K562 (cell line): Measurements from ENCODE around the gene INTS1. TPM values are rescaled to one million over a fixed set of nuclear protein-coding genes. Genes with fewer than 3 reads are reported as not detected.

Source experiments
- BACH1 ChIP-seq: fragments of 200-800 bp; sonication (Bioruptor generic); IDR thresholded peaks from 2 replicates; pipeline ENCODE4 v1.6.1; 2016; ENCODE audit warnings: missing genetic modification characterization, missing compliant biosample characterization
- CUX1 ChIP-seq: fragments of 200-800 bp; sonication (Bioruptor generic); IDR thresholded peaks from 2 replicates; pipeline ENCODE4 v1.6.1; 2016; ENCODE audit warnings: missing genetic modification characterization, missing compliant biosample characterization
- IRF1 ChIP-seq: sonication (generic); formaldehyde crosslinking; IDR thresholded peaks from 2 replicates; pipeline ENCODE4 v1.8.0; 2022; ENCODE audit warnings: missing genetic modification reagents, mild to moderate bottlenecking, borderline replicate concordance
- TARDBP ChIP-seq: fragments of 450-650 bp; IDR thresholded peaks from 2 replicates; pipeline ENCODE4 v1.6.1; 2016
- THRB ChIP-seq: fragments of 450-650 bp; formaldehyde crosslinking; conservative IDR thresholded peaks from 2 replicates; pipeline ENCODE4 v1.4.0; 2022; ENCODE audit warnings: mild to moderate bottlenecking, missing genetic modification characterization
- ZNF830 ChIP-seq: fragments of 250-450 bp; sonication (Bioruptor Pico); IDR thresholded peaks from 2 replicates; pipeline ENCODE4 v1.5.0; 2021; ENCODE audit warnings: mild to moderate bottlenecking
- polyA plus RNA-seq, 8 experiments: library from polyadenylated mRNA; depleted of rRNA in 4 of 8; stranded (reverse) in 5 of 8; unstranded in 3 of 8; fragments of >200 nt; fragmentation: Nextera tagmentation in 2 of 8; fragmentation: Illumina TruSeq in 1 of 8; extraction: Ambion mirVana in 2 of 8; extraction: Trizol in 1 of 8; gene quantifications; 2 replicates each; pipeline versions ENCODE4 v1.2.1 to v1.2.3, GENCODE V29; 2011 to 2014; ENCODE audit warnings: inconsistent platforms in 1 of 8, missing spikeins in 1 of 8
- total RNA-seq, 7 experiments: library from RNA; depleted of rRNA in 6 of 7; stranded (reverse); fragments of >200 nt in 6 of 7; fragmentation: Illumina TruSeq in 2 of 7; extraction: Trizol in 2 of 7; gene quantifications; 2 replicates each; pipeline versions ENCODE4 v1.2.1 to v1.2.3, GENCODE V29; 2011 to 2021; ENCODE audit warnings: low replicate concordance in 1 of 7
- TF ChIP-seq, protein P1 (sequence below): fragments of 450-650 bp; IDR thresholded peaks from 2 replicates; pipeline ENCODE4 v1.7.1; 2018; ENCODE audit warnings: mild to moderate bottlenecking, low read depth; ENCODE audit not compliant: partially characterized antibody
- TF ChIP-seq, protein P2 (sequence below): fragments of 450-650 bp; IDR thresholded peaks from 2 replicates; pipeline ENCODE4 v1.6.1; 2016
- TF ChIP-seq, protein P3 (sequence below): fragments of 150-350 bp; IDR thresholded peaks from 2 replicates; pipeline ENCODE4 v1.6.1; 2014; ENCODE audit warnings: low read depth, mild to moderate bottlenecking, low read length, borderline replicate concordance

INTS1 gene
- total and polyA plus RNA-seq, 9 of the 15 experiments (the other 6 are each of a cell fraction or from before 2014, with no cell fraction given) = 0.34 to 119 (median 18.5) TPM

- TF ChIP-seq, protein P1, sequence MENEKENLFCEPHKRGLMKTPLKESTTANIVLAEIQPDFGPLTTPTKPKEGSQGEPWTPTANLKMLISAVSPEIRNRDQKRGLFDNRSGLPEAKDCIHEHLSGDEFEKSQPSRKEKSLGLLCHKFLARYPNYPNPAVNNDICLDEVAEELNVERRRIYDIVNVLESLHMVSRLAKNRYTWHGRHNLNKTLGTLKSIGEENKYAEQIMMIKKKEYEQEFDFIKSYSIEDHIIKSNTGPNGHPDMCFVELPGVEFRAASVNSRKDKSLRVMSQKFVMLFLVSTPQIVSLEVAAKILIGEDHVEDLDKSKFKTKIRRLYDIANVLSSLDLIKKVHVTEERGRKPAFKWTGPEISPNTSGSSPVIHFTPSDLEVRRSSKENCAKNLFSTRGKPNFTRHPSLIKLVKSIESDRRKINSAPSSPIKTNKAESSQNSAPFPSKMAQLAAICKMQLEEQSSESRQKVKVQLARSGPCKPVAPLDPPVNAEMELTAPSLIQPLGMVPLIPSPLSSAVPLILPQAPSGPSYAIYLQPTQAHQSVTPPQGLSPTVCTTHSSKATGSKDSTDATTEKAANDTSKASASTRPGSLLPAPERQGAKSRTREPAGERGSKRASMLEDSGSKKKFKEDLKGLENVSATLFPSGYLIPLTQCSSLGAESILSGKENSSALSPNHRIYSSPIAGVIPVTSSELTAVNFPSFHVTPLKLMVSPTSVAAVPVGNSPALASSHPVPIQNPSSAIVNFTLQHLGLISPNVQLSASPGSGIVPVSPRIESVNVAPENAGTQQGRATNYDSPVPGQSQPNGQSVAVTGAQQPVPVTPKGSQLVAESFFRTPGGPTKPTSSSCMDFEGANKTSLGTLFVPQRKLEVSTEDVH = no peak
- TF ChIP-seq THRB (CRISPR knock-in tag) (no peak), TARDBP (no peak), CUX1 (no peak), IRF1 (CRISPR knock-in tag) (no peak), ZNF830 (no peak), BACH1 (tag) (peak; percentile 83)
- TF ChIP-seq, protein P2, sequence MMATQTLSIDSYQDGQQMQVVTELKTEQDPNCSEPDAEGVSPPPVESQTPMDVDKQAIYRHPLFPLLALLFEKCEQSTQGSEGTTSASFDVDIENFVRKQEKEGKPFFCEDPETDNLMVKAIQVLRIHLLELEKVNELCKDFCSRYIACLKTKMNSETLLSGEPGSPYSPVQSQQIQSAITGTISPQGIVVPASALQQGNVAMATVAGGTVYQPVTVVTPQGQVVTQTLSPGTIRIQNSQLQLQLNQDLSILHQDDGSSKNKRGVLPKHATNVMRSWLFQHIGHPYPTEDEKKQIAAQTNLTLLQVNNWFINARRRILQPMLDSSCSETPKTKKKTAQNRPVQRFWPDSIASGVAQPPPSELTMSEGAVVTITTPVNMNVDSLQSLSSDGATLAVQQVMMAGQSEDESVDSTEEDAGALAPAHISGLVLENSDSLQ = peak; percentile 65
- TF ChIP-seq, protein P3, sequence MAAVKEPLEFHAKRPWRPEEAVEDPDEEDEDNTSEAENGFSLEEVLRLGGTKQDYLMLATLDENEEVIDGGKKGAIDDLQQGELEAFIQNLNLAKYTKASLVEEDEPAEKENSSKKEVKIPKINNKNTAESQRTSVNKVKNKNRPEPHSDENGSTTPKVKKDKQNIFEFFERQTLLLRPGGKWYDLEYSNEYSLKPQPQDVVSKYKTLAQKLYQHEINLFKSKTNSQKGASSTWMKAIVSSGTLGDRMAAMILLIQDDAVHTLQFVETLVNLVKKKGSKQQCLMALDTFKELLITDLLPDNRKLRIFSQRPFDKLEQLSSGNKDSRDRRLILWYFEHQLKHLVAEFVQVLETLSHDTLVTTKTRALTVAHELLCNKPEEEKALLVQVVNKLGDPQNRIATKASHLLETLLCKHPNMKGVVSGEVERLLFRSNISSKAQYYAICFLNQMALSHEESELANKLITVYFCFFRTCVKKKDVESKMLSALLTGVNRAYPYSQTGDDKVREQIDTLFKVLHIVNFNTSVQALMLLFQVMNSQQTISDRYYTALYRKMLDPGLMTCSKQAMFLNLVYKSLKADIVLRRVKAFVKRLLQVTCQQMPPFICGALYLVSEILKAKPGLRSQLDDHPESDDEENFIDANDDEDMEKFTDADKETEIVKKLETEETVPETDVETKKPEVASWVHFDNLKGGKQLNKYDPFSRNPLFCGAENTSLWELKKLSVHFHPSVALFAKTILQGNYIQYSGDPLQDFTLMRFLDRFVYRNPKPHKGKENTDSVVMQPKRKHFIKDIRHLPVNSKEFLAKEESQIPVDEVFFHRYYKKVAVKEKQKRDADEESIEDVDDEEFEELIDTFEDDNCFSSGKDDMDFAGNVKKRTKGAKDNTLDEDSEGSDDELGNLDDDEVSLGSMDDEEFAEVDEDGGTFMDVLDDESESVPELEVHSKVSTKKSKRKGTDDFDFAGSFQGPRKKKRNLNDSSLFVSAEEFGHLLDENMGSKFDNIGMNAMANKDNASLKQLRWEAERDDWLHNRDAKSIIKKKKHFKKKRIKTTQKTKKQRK = no peak
Measured at GRCh38 chr7:1512781-1513656, 8.8 kb upstream of the INTS1 start (continued).
